Coronary artery (tissue), 2 donors: Measurements from ENCODE around the gene BECN2.

ENCODE experiments used
- DNase-seq: peaks from one replicate; pipeline ENCODE4 v3.0.0-alpha.2; 2017; ENCODE audit warnings: low spot score
- H3K27ac ChIP-seq, 2 donors: fragments of 200-600 bp; sonication (generic); one replicate each; pipeline ENCODE4 v1.5.1; 2016 to 2019
- H3K4me3 ChIP-seq: fragments of 200-600 bp; sonication (generic); 2 replicates; pipeline ENCODE4 v1.5.1; 2016; ENCODE audit warnings: mild to moderate bottlenecking, moderate library complexity
- CTCF ChIP-seq: fragments of 200-600 bp; sonication (generic); IDR thresholded peaks from one replicate; pipeline ENCODE4 v1.5.1; 2019; ENCODE audit warnings: antibody characterized with exemption

The BECN2 gene

GRCh38 chr1:241957692-241958494 is at the start of gene BECN2:
TSS of gene BECN2 (plus strand) at chr1:241957767. CDS start at chr1:241957767, 0 bp downstream.
- no peak for DNase-seq
- no peak for TF ChIP-seq CTCF
- Histone ChIP-seq H3K27ac (no peak within 1 kb of the TSS), H3K4me3 (no peak within 1 kb of the TSS)

GRCh38 chr1:241916196-241916595 is 41.4 kb upstream of the BECN2 start:
- H3K4me3 ChIP-seq: no peak overlapping the region
- H3K27ac ChIP-seq: no peak overlapping the region
- no peak for TF ChIP-seq CTCF
- no peak for DNase-seq

GRCh38 chr1:241917487-241917886 is 40.1 kb upstream of the BECN2 start:
- H3K27ac ChIP-seq: no peak overlapping the region

GRCh38 chr1:241918879-241919278 is 38.7 kb upstream of the BECN2 start:
- no peak overlapping the region for H3K27ac ChIP-seq
- no peak overlapping the region for H3K4me3 ChIP-seq
- TF ChIP-seq CTCF: no peak
- no peak for DNase-seq

More at GRCh38 chr1:241917487-241917886, 40.1 kb upstream of the BECN2 start:
- no peak for DNase-seq
- no peak for TF ChIP-seq CTCF
- H3K4me3 ChIP-seq: no peak overlapping the region

GRCh38 chr1:241924080-241924808 is 33.3 kb upstream of the BECN2 start:
- no peak for TF ChIP-seq CTCF
- Histone ChIP-seq H3K27ac (no peak overlapping the region), H3K4me3 (no peak overlapping the region)
- no peak for DNase-seq

- no peak overlapping the region for H3K4me3 ChIP-seq
- TF ChIP-seq CTCF: no peak
Measured at GRCh38 chr1:241926141-241926540, 31.4 kb upstream of the BECN2 start.

More at GRCh38 chr1:241926141-241926540, 31.4 kb upstream of the BECN2 start:
- H3K27ac ChIP-seq: no peak overlapping the region
- DNase-seq: no peak
